PC-9 (cell line): ENCODE results near the gene STOML3.

Experiments used
- CTCF ChIP-seq: fragments of 200-600 bp; sonication (generic); conservative IDR thresholded peaks from 2 replicates; pipeline ENCODE4 v1.6.1; 2017; ENCODE audit warnings: mixed run types, antibody characterized with exemption, mild to moderate bottlenecking, moderate library complexity
- EZH2 ChIP-seq: fragments of 200-600 bp; sonication (generic); IDR thresholded peaks from 2 replicates; pipeline ENCODE4 v1.8.0; 2017; ENCODE audit warnings: antibody characterized with exemption, low read depth

GRCh38 chr13:39035204-39035603 is 44.6 kb upstream of the STOML3 start:
- TF ChIP-seq EZH2, result no peak
- no peak for TF ChIP-seq CTCF
